ENCODE measurements around the gene UQCC3.
"Not testable (repeated sequence)": the region's sequence is repeated elsewhere in the genome, so short reads cannot be mapped to it uniquely, and the experiment has no call there.

The UQCC3 gene

GRCh38 chr11:62652161-62653006 lies 19.1 kb upstream of the UQCC3 start:
- no peaks in the 10 kb centered on the region for H3K9me3 Mint-ChIP-seq
- peaks cover 24% of the 10 kb centered on the region for H3K4me1 Mint-ChIP-seq
- ATAC-seq (peak; percentile 17), DNase-seq (ENCODE audit: low spot score in 2 of 2) (peak in 1 of 2 donors; percentile 64)
- peaks cover 43% of the 10 kb centered on the region for H3K36me3 Mint-ChIP-seq
- peak overlapping the region; percentile 98 for H3K27ac Mint-ChIP-seq
- H3K4me3 Mint-ChIP-seq = peak overlapping the region; percentile 93

- Mint-ChIP-seq H3K36me3 (peaks cover 26% of the 10 kb centered on the region), H3K9me3 (no peaks in the 10 kb centered on the region), H3K4me3 (peak overlapping the region; percentile 93), H3K27ac (peak overlapping the region; percentile 98), H3K4me1 (peaks cover 24% of the 10 kb centered on the region)
- ATAC-seq (no peak), DNase-seq (ENCODE audit: low spot score in 2 of 2) (no peak)
Measured at GRCh38 chr11:62654297-62654696, 17.2 kb upstream of the UQCC3 start.

GRCh38 chr11:62656796-62657429 lies 14.6 kb upstream of the UQCC3 start:
- H3K36me3 Mint-ChIP-seq = peaks cover 28% of the 10 kb centered on the region
- peaks cover 24% of the 10 kb centered on the region for H3K4me1 Mint-ChIP-seq
- no peak overlapping the region for H3K27ac Mint-ChIP-seq
- H3K9me3 Mint-ChIP-seq = no peaks in the 10 kb centered on the region
- no peak for ATAC-seq
- H3K4me3 Mint-ChIP-seq = no peak overlapping the region
- no peak for DNase-seq (ENCODE audit: low spot score in 2 of 2)

GRCh38 chr11:62664405-62665074 lies 6.9 kb upstream of the UQCC3 start:
- no peaks in the 10 kb centered on the region for H3K9me3 Mint-ChIP-seq
- peaks cover 90% of the 10 kb centered on the region for H3K36me3 Mint-ChIP-seq
- DNase-seq (ENCODE audit: low spot score in 2 of 2) (no peak), ATAC-seq (peak; percentile 57)
- peak overlapping the region; percentile 95 for H3K4me3 Mint-ChIP-seq
- H3K4me1 Mint-ChIP-seq = peaks cover 32% of the 10 kb centered on the region
- H3K27ac Mint-ChIP-seq = peak overlapping the region; percentile 97

- Mint-ChIP-seq H3K4me3 (peak within 1 kb of the TSS; percentile 95), H3K9me3 (no peaks in the 10 kb centered on the region), H3K27ac (peak within 1 kb of the TSS; percentile 97), H3K36me3 (peaks cover 95% of the 10 kb centered on the region), H3K4me1 (peaks cover 38% of the 10 kb centered on the region)
- DNase-seq (ENCODE audit: low spot score in 2 of 2) (peak; percentile 97 to 99), ATAC-seq (peak; percentile 94)
Measured at GRCh38 chr11:62665075-62665598, 6.3 kb upstream of the UQCC3 start, which contains the start of the genes C11orf98 and CSKMT. TSS of gene C11orf98 (minus strand) at chr11:62665210. CDS start at chr11:62665169, 41 bp downstream. TSS of gene CSKMT (plus strand) at chr11:62665312. CDS start at chr11:62665880, 568 bp downstream.

- Mint-ChIP-seq H3K4me3 (peak overlapping the region; percentile 95), H3K36me3 (peaks cover 99% of the 10 kb centered on the region), H3K9me3 (no peaks in the 10 kb centered on the region), H3K27ac (peak overlapping the region; percentile 97), H3K4me1 (peaks cover 40% of the 10 kb centered on the region)
- ATAC-seq (peak; percentile 66), DNase-seq (ENCODE audit: low spot score in 2 of 2) (peak in 1 of 2 donors; percentile 82)
Measured at GRCh38 chr11:62665599-62666258, 5.7 kb upstream of the UQCC3 start.

GRCh38 chr11:62666259-62666926 lies 5.1 kb upstream of the UQCC3 start:
- Mint-ChIP-seq H3K27ac (peak overlapping the region; percentile 97), H3K4me3 (peak overlapping the region; percentile 95), H3K4me1 (peaks cover 47% of the 10 kb centered on the region), H3K36me3 (peaks cover 99% of the 10 kb centered on the region), H3K9me3 (no peaks in the 10 kb centered on the region)
- ATAC-seq (no peak), DNase-seq (ENCODE audit: low spot score in 2 of 2) (no peak)

GRCh38 chr11:62667460-62667859 lies 4.0 kb upstream of the UQCC3 start:
- H3K9me3 Mint-ChIP-seq = no peaks in the 10 kb centered on the region
- peaks cover 99% of the 10 kb centered on the region for H3K36me3 Mint-ChIP-seq
- H3K4me1 Mint-ChIP-seq = peaks cover 48% of the 10 kb centered on the region
- H3K27ac Mint-ChIP-seq = peak overlapping the region; percentile 97
- H3K4me3 Mint-ChIP-seq = peak overlapping the region; percentile 95
- DNase-seq (ENCODE audit: low spot score in 2 of 2) (no peak), ATAC-seq (no peak)

GRCh38 chr11:62669420-62670161 lies 1.9 kb upstream of the UQCC3 start:
- Mint-ChIP-seq H3K27ac (peak overlapping the region; percentile 97), H3K9me3 (no peaks in the 10 kb centered on the region), H3K36me3 (peaks cover 98% of the 10 kb centered on the region), H3K4me3 (peak overlapping the region; percentile 99), H3K4me1 (peaks cover 40% of the 10 kb centered on the region)
- DNase-seq (ENCODE audit: low spot score in 2 of 2) = no peak
- no peak for ATAC-seq

GRCh38 chr11:62671236-62671607 lies 251 bp upstream of the UQCC3 start:
- Mint-ChIP-seq H3K27ac (peak overlapping the region; percentile 97), H3K9me3 (no peaks in the 10 kb centered on the region), H3K4me1 (peaks cover 42% of the 10 kb centered on the region), H3K4me3 (peak overlapping the region; percentile 99), H3K36me3 (peaks cover 97% of the 10 kb centered on the region)
- ATAC-seq = peak; percentile 37
- DNase-seq (ENCODE audit: low spot score in 2 of 2) = no peak

- H3K36me3 Mint-ChIP-seq = peaks cover 96% of the 10 kb centered on the region
- ATAC-seq (no peak), DNase-seq (ENCODE audit: low spot score in 2 of 2) (no peak)
- H3K4me3 Mint-ChIP-seq = peak overlapping the region; percentile 99
- H3K9me3 Mint-ChIP-seq = no peaks in the 10 kb centered on the region
- peak overlapping the region; percentile 97 for H3K27ac Mint-ChIP-seq
- H3K4me1 Mint-ChIP-seq = peaks cover 49% of the 10 kb centered on the region
Measured at GRCh38 chr11:62673196-62673525, 1.7 kb downstream of the UQCC3 start.

GRCh38 chr11:62675415-62675814 lies 3.9 kb downstream of the UQCC3 start:
- Mint-ChIP-seq H3K36me3 (peaks cover 82% of the 10 kb centered on the region), H3K4me1 (peaks cover 48% of the 10 kb centered on the region)
- DNase-seq (ENCODE audit: low spot score in 2 of 2); H3K4me3 Mint-ChIP-seq; H3K27ac Mint-ChIP-seq; ATAC-seq; H3K9me3 Mint-ChIP-seq: not testable (repeated sequence)

GRCh38 chr11:62676698-62677097 lies 5.2 kb downstream of the UQCC3 start:
- H3K27ac Mint-ChIP-seq = peak overlapping the region; percentile 97

GRCh38 chr11:62677156-62677555 lies 5.7 kb downstream of the UQCC3 start:
- DNase-seq (ENCODE audit: low spot score in 2 of 2) = no peak
- no peak for ATAC-seq
- Mint-ChIP-seq H3K9me3 (no peaks in the 10 kb centered on the region), H3K4me1 (peaks cover 42% of the 10 kb centered on the region), H3K4me3 (peak overlapping the region; percentile 91), H3K27ac (peak overlapping the region; percentile 97), H3K36me3 (peaks cover 70% of the 10 kb centered on the region)

More at GRCh38 chr11:62676698-62677097, 5.2 kb downstream of the UQCC3 start:
- no peak for ATAC-seq
- H3K36me3 Mint-ChIP-seq = peaks cover 74% of the 10 kb centered on the region
- no peak for DNase-seq (ENCODE audit: low spot score in 2 of 2)
- no peaks in the 10 kb centered on the region for H3K9me3 Mint-ChIP-seq
- peaks cover 42% of the 10 kb centered on the region for H3K4me1 Mint-ChIP-seq
- peak overlapping the region; percentile 91 for H3K4me3 Mint-ChIP-seq

Data from stimulated activated effector memory CD8-positive, alpha-beta T cell treated with anti-CD3 and anti-CD28 coated beads, Interleukin-12 subunit alpha, Interleukin-12 subunit beta, amount 100 ng/mL, for 72 hours (primary cell).